T1000 (cell line): Measurements from ENCODE around the gene PARP11.
A peak's percentile ranks its signal among the peaks of the same experiment; 100 is the strongest.

ENCODE experiments used
- DNase-seq: peaks from one replicate; lab custom pipeline; 2025; ENCODE audit warnings: mixed read lengths; lab: John Stamatoyannopoulos, UW

The PARP11 gene

GRCh38 chr12:3872800-3873636 is at the start of gene PARP11:
PARP11 (minus strand) TSS chr12:3873399; CDS start chr12:3873229, 170 bp downstream.
- DNase-seq: peak; percentile 95

GRCh38 chr12:3922033-3922432 is 48.8 kb upstream of the PARP11 start:
- DNase-seq: no peak

- DNase-seq: no peak
Observed at GRCh38 chr12:3921526-3921925, 48.3 kb upstream of the PARP11 start.

GRCh38 chr12:3921151-3921471 is 47.9 kb upstream of the PARP11 start:
- no peak for DNase-seq

- no peak for DNase-seq
Observed at GRCh38 chr12:3920351-3921150, 47.4 kb upstream of the PARP11 start.

GRCh38 chr12:3913278-3913677 is 40.1 kb upstream of the PARP11 start:
- no peak for DNase-seq

- DNase-seq: no peak
Observed at GRCh38 chr12:3912863-3913262, 39.7 kb upstream of the PARP11 start.

- DNase-seq: no peak
Observed at GRCh38 chr12:3911409-3911808, 38.2 kb upstream of the PARP11 start.

GRCh38 chr12:3905664-3906063 is 32.5 kb upstream of the PARP11 start:
- no peak for DNase-seq

GRCh38 chr12:3904999-3905398 is 31.8 kb upstream of the PARP11 start:
- no peak for DNase-seq

- no peak for DNase-seq
Observed at GRCh38 chr12:3902921-3903320, 29.7 kb upstream of the PARP11 start.

GRCh38 chr12:3901116-3901515 is 27.9 kb upstream of the PARP11 start:
- DNase-seq: no peak

- no peak for DNase-seq
Observed at GRCh38 chr12:3898756-3899155, 25.6 kb upstream of the PARP11 start.

GRCh38 chr12:3897371-3897971 is 24.3 kb upstream of the PARP11 start:
- DNase-seq: no peak

GRCh38 chr12:3896801-3897351 is 23.7 kb upstream of the PARP11 start:
- no peak for DNase-seq

GRCh38 chr12:3896356-3896755 is 23.2 kb upstream of the PARP11 start:
- DNase-seq: no peak

- DNase-seq: no peak
Observed at GRCh38 chr12:3892631-3893030, 19.4 kb upstream of the PARP11 start.

- DNase-seq: no peak
Observed at GRCh38 chr12:3891201-3891600, 18.0 kb upstream of the PARP11 start.

GRCh38 chr12:3888659-3889058 is 15.5 kb upstream of the PARP11 start:
- DNase-seq: no peak

GRCh38 chr12:3885277-3886094 is 12.3 kb upstream of the PARP11 start:
- no peak for DNase-seq

GRCh38 chr12:3884671-3885070 is 11.5 kb upstream of the PARP11 start:
- DNase-seq: no peak
